ENCODE data around the gene SEPTIN8. TPM values are rescaled to one million over a fixed set of nuclear protein-coding genes. Genes with fewer than 3 reads are reported as not detected.

Gene SEPTIN8
- total and polyA plus RNA-seq, 2 of the 8 experiments (the other 6 are each of a cell fraction or from before 2014, with no cell fraction given) = 21.2 to 33.0 TPM

- no peak overlapping the region for H3K56ac ChIP-seq (replicated peaks; ENCODE audit: insufficient read length, low read depth, low read length)
- CTCF ChIA-PET (ENCODE audit: partially characterized antibody) = interaction anchor here (1.1 to 8.0 kb wide), 6 partner anchors 7 to 67 kb away, joined by 3 to 60 read pairs (median 6); partner anchors contain the start of genes CCNI2 and SEPTIN8
- 0 out of 2 replicates have a peak, but pooled peaks cover 2% of the 10 kb centered on the region for H3K79me1 ChIP-seq (ENCODE audit: low read depth, low read length)
- H2BK5ac ChIP-seq (ENCODE audit: low read depth, low read length) = no peak overlapping the region
- H3K9me3 ChIP-seq (ENCODE audit: insufficient read depth in 2 of 2, low read depth in 1 of 2, low read length in 1 of 2) = no peaks in the 10 kb centered on the region
- no peak overlapping the region for H4K91ac ChIP-seq (replicated peaks; ENCODE audit: insufficient read length, low read length)
- H3K23me2 ChIP-seq (ENCODE audit: low read depth, low read length) = no peaks in the 10 kb centered on the region
- H2AK5ac ChIP-seq (ENCODE audit: low read depth, low read length) = no peak overlapping the region
- no peaks in the 10 kb centered on the region for H3K4me1 ChIP-seq (replicated peaks in 1 of 4; ENCODE audit: control insufficient read depth in 3 of 4, insufficient read depth in 4 of 4, low read length in 3 of 4)
- no peak overlapping the region for H2BK120ac ChIP-seq (replicated peaks; ENCODE audit: low read depth, low read length)
- H2BK12ac ChIP-seq (ENCODE audit: low read depth, low read length) = no peak overlapping the region
- H3K4me3 ChIP-seq (ENCODE audit: extremely low read depth in 1 of 4, insufficient read depth in 2 of 4, low read depth in 3 of 4, low read length in 4 of 4) = no peak overlapping the region
- FAIRE-seq (no peak), DNase-seq (ENCODE audit: low read depth in 1 of 2, low spot score in 2 of 2) (no peak)
- peaks cover 0 to 7% of the 10 kb centered on the region in 2 experiments for H4K20me1 ChIP-seq (replicated peaks in 1 of 2; ENCODE audit: control insufficient read depth in 1 of 2, insufficient read depth in 2 of 2, low read length in 2 of 2)
- H2AFZ ChIP-seq (ENCODE audit: low read length) = no peak overlapping the region
- peak overlapping the region; percentile 4; the same call in 1 of the 2 replicates for H4K8ac ChIP-seq (ENCODE audit: extremely low read depth, insufficient read depth, low read length)
- H3K79me2 ChIP-seq (ENCODE audit: control insufficient read depth in 1 of 2, insufficient read depth in 2 of 2, low read length in 2 of 2) = no peaks in the 10 kb centered on the region
- no peaks in the 10 kb centered on the region for H3K27me3 ChIP-seq (replicated peaks in 1 of 4; ENCODE audit: control insufficient read depth in 3 of 4, extremely low read depth in 1 of 4, insufficient read depth in 3 of 4, low read length in 3 of 4)
- POLR2A ChIA-PET (ENCODE audit: partially characterized antibody) = interaction anchor here (1.3 to 2.0 kb wide), 3 partner anchors 10 to 15 kb away, joined by 3 to 5 read pairs (median 4); partner anchors contain the start of gene CCNI2
- H3K14ac ChIP-seq (ENCODE audit: insufficient read length) = no peak overlapping the region
- no peak overlapping the region for H3K23ac ChIP-seq (ENCODE audit: insufficient read length)
- H3K36me3 ChIP-seq (ENCODE audit: control insufficient read depth in 2 of 4, insufficient read depth in 4 of 4, low read length in 3 of 4) = peaks cover 0 to 3% (median 0%) of the 10 kb centered on the region in 4 experiments; a peak in 3 of 8 replicates
- H3K4me2 ChIP-seq (ENCODE audit: insufficient read depth in 1 of 2, low read depth in 2 of 2, low read length in 2 of 2) = no peak overlapping the region
- WGBS, 2 experiments (ENCODE audit: extremely low coverage in 1 of 2, insufficient coverage in 1 of 2, insufficient read length in 1 of 2, insufficient replicate concordance in 2 of 2, low coverage in 1 of 2, low lambda C conversion rate in 2 of 2, missing lambda C conversion rate in 1 of 2) = 92% methylated on average over 11 of the region's 11 CpGs; no CpG with 5 or more reads in 1 of the 2 experiments
- H3K4ac ChIP-seq (replicated peaks; ENCODE audit: insufficient read length, low read depth, low read length) = no peak overlapping the region
- H3K27ac ChIP-seq (ENCODE audit: low read depth, low read length) = no peak overlapping the region; the same call in 1 of the 2 replicates
- no peak overlapping the region for H2BK20ac ChIP-seq (ENCODE audit: low read length)
- no peak overlapping the region for H3K18ac ChIP-seq (ENCODE audit: extremely low read depth, low read length)
- H4K5ac ChIP-seq (ENCODE audit: insufficient read length, low read depth, low read length) = no peak overlapping the region
- H3K9ac ChIP-seq (replicated peaks in 1 of 4; ENCODE audit: extremely low read depth in 1 of 4, low read depth in 3 of 4, low read length in 3 of 4) = no peak overlapping the region
- no peak for TF ChIP-seq SUZ12 (IDR thresholded peaks at IDR 0.05; ENCODE audit: low read length)
- TF ChIP-seq SIN3A (conservative IDR thresholded peaks at IDR 0.05 in 1 of 2, IDR thresholded peaks at IDR 0.05 in 1 of 2; ENCODE audit: low read depth in 1 of 2, low read length in 2 of 2) = no peak
- TF ChIP-seq TAF7 (optimal IDR thresholded peaks at IDR 0.05; ENCODE audit: borderline replicate concordance, low read depth, low read length) = no peak
- TF ChIP-seq EGR1 (IDR thresholded peaks at IDR 0.05; ENCODE audit: borderline replicate concordance, low read depth, low read length) = no peak
- no peak for TF ChIP-seq GTF2F1 (IDR thresholded peaks at IDR 0.05; ENCODE audit: borderline replicate concordance, low read depth, low read length)
- TF ChIP-seq KDM1A (IDR thresholded peaks at IDR 0.05; ENCODE audit: borderline replicate concordance, low read length) = no peak
- TF ChIP-seq CBX5 (IDR thresholded peaks at IDR 0.05; ENCODE audit: low read depth, low read length) = no peak
- no peak for TF ChIP-seq TBP (IDR thresholded peaks at IDR 0.05; ENCODE audit: low read depth, low read length)
- no peak overlapping the region for H2BK15ac ChIP-seq (ENCODE audit: low read length)
These were observed 14.6 kb downstream of the SEPTIN8 start for GRCh38 chr5:132762246-132763000.

Data from H1 (cell line).